HepG2 (cell line): ENCODE data around the gene CCNH. TPM values are rescaled to one million over a fixed set of nuclear protein-coding genes. Genes with fewer than 3 reads are reported as not detected.

ENCODE experiments used
- IRF2 ChIP-seq: IDR thresholded peaks from 2 replicates; pipeline ENCODE4 v1.6.1; 2018; ENCODE audit warnings: missing genetic modification reagents, missing compliant biosample characterization
- MTA1 ChIP-seq: sonication (generic); formaldehyde crosslinking; IDR thresholded peaks from 2 replicates; pipeline ENCODE4 v1.4.0; 2020; ENCODE audit warnings: missing genetic modification reagents, mild to moderate bottlenecking, borderline replicate concordance
- ZNF264 ChIP-seq: sonication (generic); formaldehyde crosslinking; IDR thresholded peaks from 2 replicates; pipeline ENCODE4 v1.4.0; 2020; ENCODE audit warnings: missing genetic modification reagents
- ZNF350 ChIP-seq: sonication (generic); formaldehyde crosslinking; IDR thresholded peaks from 2 replicates; pipeline ENCODE4 v1.4.0; 2020; ENCODE audit warnings: mild to moderate bottlenecking, low read depth, missing genetic modification reagents, borderline replicate concordance
- ZNF460 ChIP-seq: sonication (generic); formaldehyde crosslinking; IDR thresholded peaks from 2 replicates; pipeline ENCODE4 v1.5.1; 2020; ENCODE audit warnings: missing genetic modification reagents, mild to moderate bottlenecking, borderline replicate concordance
- ZNF782 ChIP-seq: sonication (generic); formaldehyde crosslinking; IDR thresholded peaks from 2 replicates; pipeline ENCODE4 v1.4.0; 2020; ENCODE audit warnings: missing genetic modification reagents, mild to moderate bottlenecking, borderline replicate concordance
- polyA plus RNA-seq, 8 experiments: library from polyadenylated mRNA; depleted of rRNA in 3 of 8; stranded (reverse) in 7 of 8; unstranded in 1 of 8; fragments of >200 nt; fragmentation: Illumina TruSeq in 4 of 8; extraction: Trizol in 4 of 8; gene quantifications; 2 replicates each; pipeline versions ENCODE4 v1.2.1 to v1.2.3, GENCODE V29; 2011 to 2016; ENCODE audit warnings: low read depth in 4 of 8, missing spikeins in 1 of 8, mixed read lengths in 1 of 8; ENCODE audit not compliant: insufficient read depth in 1 of 8
- total RNA-seq, 5 experiments: library from RNA; depleted of rRNA; stranded (reverse); fragments of >200 nt; fragmentation: Illumina TruSeq; extraction: Trizol; gene quantifications; 2 replicates each; pipeline ENCODE4 v1.2.3, GENCODE V29; 2016; ENCODE audit warnings: low read depth in 1 of 5
- TF ChIP-seq, protein P1 (sequence below): sonication (generic); formaldehyde crosslinking; IDR thresholded peaks from 2 replicates; pipeline ENCODE4 v1.8.0; 2022; ENCODE audit warnings: mild to moderate bottlenecking, missing genetic modification reagents, moderate library complexity
- TF ChIP-seq, protein P2 (sequence below): sonication (generic); formaldehyde crosslinking; IDR thresholded peaks from 2 replicates; pipeline ENCODE4 v1.4.0; 2020; ENCODE audit warnings: missing genetic modification reagents, borderline replicate concordance
- TF ChIP-seq, protein P3 (sequence below): IDR thresholded peaks from 2 replicates; pipeline ENCODE4 v1.6.1; 2012; ENCODE audit warnings: low read length, improper control_type of control experiment
- TF ChIP-seq, protein P4 (sequence below): sonication (generic); formaldehyde crosslinking; conservative IDR thresholded peaks from 2 replicates; pipeline ENCODE4 v1.8.0; 2022; ENCODE audit warnings: mild to moderate bottlenecking, moderate library complexity, missing genetic modification reagents
- TF ChIP-seq, protein P5 (sequence below): sonication (generic); formaldehyde crosslinking; IDR thresholded peaks from 2 replicates; pipeline ENCODE4 v1.8.0; 2022; ENCODE audit warnings: missing genetic modification reagents, mild to moderate bottlenecking, moderate library complexity, borderline replicate concordance
- TF ChIP-seq, protein P6 (sequence below): IDR thresholded peaks from 2 replicates; pipeline ENCODE4 v1.6.1; 2018; ENCODE audit warnings: missing genetic modification reagents, mild to moderate bottlenecking, missing compliant biosample characterization

Gene CCNH
- total and polyA plus RNA-seq, 2 of the 13 experiments (the other 11 are each of a cell fraction or from before 2014, with no cell fraction given) = 42.5 to 94.3 TPM

DNA sequence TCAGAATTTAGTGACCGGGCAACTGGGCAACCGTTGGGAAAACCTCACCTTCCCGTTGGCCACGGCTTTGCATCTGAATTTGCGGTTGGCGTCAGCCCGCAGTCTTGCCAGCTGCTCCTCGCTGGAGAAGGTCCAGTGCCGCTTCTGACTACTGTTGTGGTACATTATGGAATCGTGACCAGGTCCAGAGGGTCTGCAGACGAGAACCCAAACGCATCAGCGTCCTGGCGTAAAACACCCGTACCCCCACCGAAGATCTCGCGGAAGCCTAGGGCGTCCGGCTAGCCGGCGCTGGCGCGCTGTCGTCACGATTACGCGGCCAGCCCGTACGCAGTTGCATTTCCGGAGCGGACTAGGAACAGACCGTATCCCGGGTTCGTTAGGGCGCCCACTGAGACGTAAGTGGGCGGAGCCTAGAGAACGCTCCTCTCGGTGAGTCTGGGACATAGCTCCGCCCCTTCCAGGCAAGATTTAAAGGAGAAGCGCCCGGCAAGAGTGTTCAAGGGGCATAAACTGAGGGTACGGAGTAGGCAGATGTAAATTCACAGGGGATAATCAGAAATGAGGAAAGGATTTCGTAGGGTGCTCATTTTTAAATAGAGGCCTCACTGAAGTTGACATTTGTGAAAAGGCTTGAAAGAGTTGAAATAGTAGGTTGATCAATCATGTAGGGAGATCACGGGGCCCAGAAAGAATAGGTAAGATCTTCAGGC lies at the start of gene CCNH (continued):
- TF ChIP-seq, protein P1, sequence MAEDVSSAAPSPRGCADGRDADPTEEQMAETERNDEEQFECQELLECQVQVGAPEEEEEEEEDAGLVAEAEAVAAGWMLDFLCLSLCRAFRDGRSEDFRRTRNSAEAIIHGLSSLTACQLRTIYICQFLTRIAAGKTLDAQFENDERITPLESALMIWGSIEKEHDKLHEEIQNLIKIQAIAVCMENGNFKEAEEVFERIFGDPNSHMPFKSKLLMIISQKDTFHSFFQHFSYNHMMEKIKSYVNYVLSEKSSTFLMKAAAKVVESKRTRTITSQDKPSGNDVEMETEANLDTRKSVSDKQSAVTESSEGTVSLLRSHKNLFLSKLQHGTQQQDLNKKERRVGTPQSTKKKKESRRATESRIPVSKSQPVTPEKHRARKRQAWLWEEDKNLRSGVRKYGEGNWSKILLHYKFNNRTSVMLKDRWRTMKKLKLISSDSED = no peak
- TF ChIP-seq, protein P2, sequence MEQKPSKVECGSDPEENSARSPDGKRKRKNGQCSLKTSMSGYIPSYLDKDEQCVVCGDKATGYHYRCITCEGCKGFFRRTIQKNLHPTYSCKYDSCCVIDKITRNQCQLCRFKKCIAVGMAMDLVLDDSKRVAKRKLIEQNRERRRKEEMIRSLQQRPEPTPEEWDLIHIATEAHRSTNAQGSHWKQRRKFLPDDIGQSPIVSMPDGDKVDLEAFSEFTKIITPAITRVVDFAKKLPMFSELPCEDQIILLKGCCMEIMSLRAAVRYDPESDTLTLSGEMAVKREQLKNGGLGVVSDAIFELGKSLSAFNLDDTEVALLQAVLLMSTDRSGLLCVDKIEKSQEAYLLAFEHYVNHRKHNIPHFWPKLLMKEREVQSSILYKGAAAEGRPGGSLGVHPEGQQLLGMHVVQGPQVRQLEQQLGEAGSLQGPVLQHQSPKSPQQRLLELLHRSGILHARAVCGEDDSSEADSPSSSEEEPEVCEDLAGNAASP (CRISPR knock-in tag) = no peak; the same call in 1 of the 2 replicates
- TF ChIP-seq ZNF350 (CRISPR knock-in tag) = peak; percentile 84
- TF ChIP-seq, protein P3, sequence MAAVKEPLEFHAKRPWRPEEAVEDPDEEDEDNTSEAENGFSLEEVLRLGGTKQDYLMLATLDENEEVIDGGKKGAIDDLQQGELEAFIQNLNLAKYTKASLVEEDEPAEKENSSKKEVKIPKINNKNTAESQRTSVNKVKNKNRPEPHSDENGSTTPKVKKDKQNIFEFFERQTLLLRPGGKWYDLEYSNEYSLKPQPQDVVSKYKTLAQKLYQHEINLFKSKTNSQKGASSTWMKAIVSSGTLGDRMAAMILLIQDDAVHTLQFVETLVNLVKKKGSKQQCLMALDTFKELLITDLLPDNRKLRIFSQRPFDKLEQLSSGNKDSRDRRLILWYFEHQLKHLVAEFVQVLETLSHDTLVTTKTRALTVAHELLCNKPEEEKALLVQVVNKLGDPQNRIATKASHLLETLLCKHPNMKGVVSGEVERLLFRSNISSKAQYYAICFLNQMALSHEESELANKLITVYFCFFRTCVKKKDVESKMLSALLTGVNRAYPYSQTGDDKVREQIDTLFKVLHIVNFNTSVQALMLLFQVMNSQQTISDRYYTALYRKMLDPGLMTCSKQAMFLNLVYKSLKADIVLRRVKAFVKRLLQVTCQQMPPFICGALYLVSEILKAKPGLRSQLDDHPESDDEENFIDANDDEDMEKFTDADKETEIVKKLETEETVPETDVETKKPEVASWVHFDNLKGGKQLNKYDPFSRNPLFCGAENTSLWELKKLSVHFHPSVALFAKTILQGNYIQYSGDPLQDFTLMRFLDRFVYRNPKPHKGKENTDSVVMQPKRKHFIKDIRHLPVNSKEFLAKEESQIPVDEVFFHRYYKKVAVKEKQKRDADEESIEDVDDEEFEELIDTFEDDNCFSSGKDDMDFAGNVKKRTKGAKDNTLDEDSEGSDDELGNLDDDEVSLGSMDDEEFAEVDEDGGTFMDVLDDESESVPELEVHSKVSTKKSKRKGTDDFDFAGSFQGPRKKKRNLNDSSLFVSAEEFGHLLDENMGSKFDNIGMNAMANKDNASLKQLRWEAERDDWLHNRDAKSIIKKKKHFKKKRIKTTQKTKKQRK = no peak
- TF ChIP-seq ZNF460 (CRISPR knock-in tag) = no peak
- TF ChIP-seq, protein P4, sequence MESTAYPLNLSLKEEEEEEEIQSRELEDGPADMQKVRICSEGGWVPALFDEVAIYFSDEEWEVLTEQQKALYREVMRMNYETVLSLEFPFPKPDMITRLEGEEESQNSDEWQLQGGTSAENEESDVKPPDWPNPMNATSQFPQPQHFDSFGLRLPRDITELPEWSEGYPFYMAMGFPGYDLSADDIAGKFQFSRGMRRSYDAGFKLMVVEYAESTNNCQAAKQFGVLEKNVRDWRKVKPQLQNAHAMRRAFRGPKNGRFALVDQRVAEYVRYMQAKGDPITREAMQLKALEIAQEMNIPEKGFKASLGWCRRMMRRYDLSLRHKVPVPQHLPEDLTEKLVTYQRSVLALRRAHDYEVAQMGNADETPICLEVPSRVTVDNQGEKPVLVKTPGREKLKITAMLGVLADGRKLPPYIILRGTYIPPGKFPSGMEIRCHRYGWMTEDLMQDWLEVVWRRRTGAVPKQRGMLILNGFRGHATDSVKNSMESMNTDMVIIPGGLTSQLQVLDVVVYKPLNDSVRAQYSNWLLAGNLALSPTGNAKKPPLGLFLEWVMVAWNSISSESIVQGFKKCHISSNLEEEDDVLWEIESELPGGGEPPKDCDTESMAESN (CRISPR knock-in tag) = peak; percentile 75
- TF ChIP-seq, protein P5, sequence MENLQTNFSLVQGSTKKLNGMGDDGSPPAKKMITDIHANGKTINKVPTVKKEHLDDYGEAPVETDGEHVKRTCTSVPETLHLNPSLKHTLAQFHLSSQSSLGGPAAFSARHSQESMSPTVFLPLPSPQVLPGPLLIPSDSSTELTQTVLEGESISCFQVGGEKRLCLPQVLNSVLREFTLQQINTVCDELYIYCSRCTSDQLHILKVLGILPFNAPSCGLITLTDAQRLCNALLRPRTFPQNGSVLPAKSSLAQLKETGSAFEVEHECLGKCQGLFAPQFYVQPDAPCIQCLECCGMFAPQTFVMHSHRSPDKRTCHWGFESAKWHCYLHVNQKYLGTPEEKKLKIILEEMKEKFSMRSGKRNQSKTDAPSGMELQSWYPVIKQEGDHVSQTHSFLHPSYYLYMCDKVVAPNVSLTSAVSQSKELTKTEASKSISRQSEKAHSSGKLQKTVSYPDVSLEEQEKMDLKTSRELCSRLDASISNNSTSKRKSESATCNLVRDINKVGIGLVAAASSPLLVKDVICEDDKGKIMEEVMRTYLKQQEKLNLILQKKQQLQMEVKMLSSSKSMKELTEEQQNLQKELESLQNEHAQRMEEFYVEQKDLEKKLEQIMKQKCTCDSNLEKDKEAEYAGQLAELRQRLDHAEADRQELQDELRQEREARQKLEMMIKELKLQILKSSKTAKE (CRISPR knock-in tag) = no peak
- TF ChIP-seq, protein P6, sequence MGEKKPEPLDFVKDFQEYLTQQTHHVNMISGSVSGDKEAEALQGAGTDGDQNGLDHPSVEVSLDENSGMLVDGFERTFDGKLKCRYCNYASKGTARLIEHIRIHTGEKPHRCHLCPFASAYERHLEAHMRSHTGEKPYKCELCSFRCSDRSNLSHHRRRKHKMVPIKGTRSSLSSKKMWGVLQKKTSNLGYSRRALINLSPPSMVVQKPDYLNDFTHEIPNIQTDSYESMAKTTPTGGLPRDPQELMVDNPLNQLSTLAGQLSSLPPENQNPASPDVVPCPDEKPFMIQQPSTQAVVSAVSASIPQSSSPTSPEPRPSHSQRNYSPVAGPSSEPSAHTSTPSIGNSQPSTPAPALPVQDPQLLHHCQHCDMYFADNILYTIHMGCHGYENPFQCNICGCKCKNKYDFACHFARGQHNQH (CRISPR knock-in tag) = peak; percentile 65; the same call in 1 of the 2 replicates
- peak; percentile 81; the same call in 1 of the 2 replicates for TF ChIP-seq IRF2
- TF ChIP-seq MTA1 (CRISPR knock-in tag) = no peak
- peak; percentile 60; the same call in 1 of the 2 replicates for TF ChIP-seq ZNF264 (CRISPR knock-in tag)
- no peak for TF ChIP-seq ZNF782 (CRISPR knock-in tag)
